A375 (cell line): ENCODE results near the gene ZCCHC14. TPM values are rescaled to one million over a fixed set of nuclear protein-coding genes. Genes with fewer than 3 reads are reported as not detected.

Experiments used
- total RNA-seq: library from RNA; depleted of rRNA; stranded (reverse); fragments of >200 nt; shearing (Covaris generic); gene quantifications from 2 replicates; pipeline ENCODE4 v1.2.3, GENCODE V29; 2014; rRNA removed

Gene ZCCHC14
- total RNA-seq = 3.2 and 3.4 TPM in 2 replicates

DNA sequence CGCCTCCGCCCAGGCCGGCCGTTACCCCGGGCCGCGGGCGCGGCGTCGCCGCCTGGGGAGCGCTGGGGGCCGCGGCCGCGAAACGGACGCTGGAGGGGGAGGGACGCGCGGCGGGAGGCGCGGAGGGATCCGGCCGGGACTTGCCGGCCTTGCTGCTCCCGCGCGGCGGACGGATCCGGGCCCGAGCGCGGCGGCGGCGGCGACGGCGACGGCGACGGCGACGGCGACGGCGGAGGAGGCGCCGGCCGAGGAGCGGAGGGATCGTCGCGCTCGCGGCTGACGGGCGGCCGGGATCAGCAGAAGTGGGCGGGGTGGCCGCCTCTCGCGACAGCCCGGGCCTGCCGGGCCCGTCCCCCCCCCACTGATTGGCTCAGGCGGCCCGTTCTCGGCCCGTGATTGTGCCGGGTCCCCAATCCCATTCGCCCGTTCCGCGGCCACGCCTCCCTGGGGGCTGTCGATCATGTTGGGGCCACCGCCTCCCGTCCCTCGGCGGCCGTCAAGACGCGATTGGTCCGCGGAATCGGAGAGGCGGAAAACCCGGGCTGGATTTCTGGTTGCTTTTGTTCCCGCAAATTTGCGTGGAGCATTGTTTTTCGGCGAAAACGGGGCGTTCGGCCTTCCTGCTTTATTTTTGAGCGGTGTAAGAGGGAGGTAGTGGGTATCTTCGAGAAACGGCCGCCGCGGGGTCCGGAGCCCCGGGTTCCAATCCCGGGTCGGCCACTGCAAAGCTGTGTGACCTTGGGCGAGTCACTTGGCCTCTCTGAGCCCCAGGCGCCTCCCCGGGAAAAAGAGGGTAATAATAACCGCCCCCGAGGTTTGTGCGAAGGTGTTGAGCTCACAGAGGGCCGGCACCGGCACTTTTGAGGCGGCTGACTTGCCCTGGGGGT is at the start of gene ZCCHC14:
Gene ZCCHC14 (minus strand): TSS at position 304 of the 887 bp plus-strand sequence. CDS start 786 bp downstream, outside the sequence.

DNA sequence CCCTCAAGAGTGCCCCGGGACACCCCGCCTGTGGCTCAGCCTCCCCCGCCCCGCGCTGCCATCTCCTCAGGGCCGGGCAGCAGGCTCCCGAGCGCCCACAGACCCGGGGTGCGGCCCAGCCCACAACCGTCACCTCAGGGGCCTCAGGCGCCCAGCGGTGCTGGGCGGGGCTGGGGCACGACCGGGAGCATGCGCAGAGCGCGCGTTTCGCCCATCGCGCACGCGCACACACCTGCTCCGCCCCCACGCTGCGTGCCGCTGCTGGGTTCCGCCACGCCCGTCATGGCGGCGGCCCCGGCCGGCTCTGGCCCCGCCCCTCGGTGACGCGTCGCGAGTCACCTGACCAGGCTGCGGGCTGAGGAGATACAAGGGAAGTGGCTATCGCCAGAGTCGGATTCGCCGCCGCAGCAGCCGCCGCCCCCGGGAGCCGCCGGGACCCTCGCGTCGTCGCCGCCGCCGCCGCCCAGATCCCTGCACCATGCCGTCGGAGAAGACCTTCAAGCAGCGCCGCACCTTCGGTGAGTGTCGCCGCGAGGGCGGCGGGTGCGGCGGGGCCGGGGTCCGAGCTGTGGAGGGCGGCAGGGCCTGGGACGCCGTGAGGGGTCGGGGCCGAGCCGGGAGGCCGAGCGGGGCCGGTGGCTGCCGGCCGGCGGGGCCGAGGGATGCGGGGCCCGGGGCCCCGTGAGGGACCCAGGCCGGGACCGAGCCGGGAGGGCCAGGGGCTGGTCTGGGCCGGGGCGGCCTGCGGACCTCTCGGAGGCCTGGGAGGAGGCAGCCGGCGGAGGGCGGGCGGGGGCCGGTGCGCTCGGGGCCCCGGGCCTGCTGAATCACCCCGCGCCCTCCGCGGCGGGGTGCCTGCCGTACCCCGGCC is 100.6 kb downstream of the ZCCHC14 start, which contains the start of gene MAP1LC3B:
Gene MAP1LC3B (plus strand): TSS at position 387 of the 871 bp plus-strand sequence. CDS start 92 bp downstream, at position 479.

DNA sequence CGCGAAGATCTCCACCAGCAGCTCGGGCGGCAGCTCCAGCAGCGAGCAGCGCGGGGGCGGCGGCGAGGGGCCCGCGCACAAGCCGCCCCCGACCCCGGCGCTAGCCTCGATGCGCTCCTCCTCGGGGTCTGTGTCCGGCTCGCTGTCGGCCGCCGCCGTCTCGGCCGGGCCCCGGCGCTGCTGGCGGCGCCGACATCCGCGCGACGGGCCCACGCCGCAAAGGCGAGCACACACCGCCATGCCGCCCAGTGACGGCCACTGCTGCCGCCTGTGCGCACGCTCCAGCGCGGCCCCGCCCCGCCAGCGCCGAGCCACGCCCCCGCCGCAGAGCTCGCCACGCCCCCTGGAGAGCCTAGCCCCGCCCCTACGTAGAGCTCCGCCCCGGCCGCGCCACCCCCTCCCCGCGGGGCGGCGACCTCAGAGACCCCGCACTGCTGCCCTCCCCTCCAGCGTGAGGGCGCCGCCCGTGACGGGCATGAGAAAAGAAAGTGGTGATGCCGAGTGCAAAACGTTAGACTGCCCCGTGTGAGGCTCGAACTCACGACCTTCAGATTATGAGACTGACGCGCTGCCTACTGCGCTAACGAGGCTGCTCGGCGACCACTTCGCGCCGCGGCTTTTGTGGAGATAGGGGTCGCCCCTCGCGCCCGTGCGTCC is 109.2 kb downstream of the ZCCHC14 start, which contains the start of gene FBXO31:
Gene FBXO31 (minus strand): TSS at position 272 of the 657 bp plus-strand sequence. CDS start 32 bp downstream, at position 240.

Other genes starting within 250 kb of the ZCCHC14 start
- gene C16orf95, start 175.6 kb downstream of the ZCCHC14 start, total RNA-seq = 1.9 and 3.6 TPM in 2 replicates
- gene FBXO31, start 109.2 kb downstream of the ZCCHC14 start, total RNA-seq = 24.6 and 34.1 TPM in 2 replicates
- 13.8 and 21.2 TPM in 2 replicates for gene MAP1LC3B, start 100.7 kb downstream of the ZCCHC14 start, total RNA-seq
- gene JPH3, start 109.5 kb upstream of the ZCCHC14 start, total RNA-seq = 0.05 TPM in 1 of 2 replicates, not detected in the other